Measurements from ENCODE around the gene MTG1.
"Not testable (repeated sequence)": the region's sequence is repeated elsewhere in the genome, so short reads cannot be mapped to it uniquely, and the experiment has no call there.

Gene MTG1

DNA sequence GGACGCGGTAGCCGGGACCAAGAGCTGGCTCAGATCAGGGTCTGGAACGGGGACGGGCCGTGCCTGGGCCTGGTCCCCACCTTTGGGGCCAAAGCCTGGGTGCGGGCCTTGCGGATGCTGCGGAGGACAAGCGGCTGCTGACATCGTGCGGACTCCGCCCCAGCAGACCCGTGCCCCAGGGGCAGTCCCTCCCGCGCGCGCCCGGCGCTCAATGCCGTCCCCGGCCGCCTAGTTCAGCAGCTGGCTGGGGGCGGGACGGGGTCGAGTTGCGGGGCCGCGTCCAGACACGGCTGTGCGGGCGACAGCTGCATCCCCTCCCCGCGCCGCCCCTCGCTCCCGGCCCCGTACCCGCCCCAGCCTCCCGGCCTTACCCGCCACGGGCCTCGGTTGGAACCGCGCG lies 30.1 kb downstream of the MTG1 start:
- peaks cover 0 to 24% (median 10%) of the 10 kb centered on the region in 4 experiments for H3K36me3 ChIP-seq (ENCODE audit: control insufficient read depth in 4 of 4, insufficient read depth in 4 of 4, low read length in 3 of 4)
- peaks cover 0 to 24% (median 9%) of the 10 kb centered on the region in 5 experiments for H3K27me3 ChIP-seq (replicated peaks in 2 of 5; ENCODE audit: control insufficient read depth in 4 of 5, insufficient read depth in 5 of 5, low read length in 4 of 5)
- H3K27ac ChIP-seq (ENCODE audit: insufficient read depth in 1 of 2, low read depth in 1 of 2, low read length in 2 of 2, poor library complexity in 1 of 2, severe bottlenecking in 2 of 2); CTCF ChIA-PET; H3K4me3 ChIP-seq (ENCODE audit: control insufficient read depth in 1 of 7, extremely low read depth in 1 of 7, insufficient read depth in 4 of 7, low read depth in 2 of 7, low read length in 6 of 7); POLR2A ChIA-PET; H3K4me1 ChIP-seq (ENCODE audit: control extremely low read depth in 1 of 4, control insufficient read depth in 4 of 4, insufficient read depth in 4 of 4, low read length in 3 of 4); DNase-seq; H3K9me3 ChIP-seq (ENCODE audit: control extremely low read depth in 1 of 5, control insufficient read depth in 4 of 5, insufficient read depth in 2 of 5, low read depth in 1 of 5, low read length in 4 of 5): not testable (repeated sequence)
- no CpG with 5 or more reads among the region's 46 CpGs for WGBS (ENCODE audit: insufficient coverage)

DNA sequence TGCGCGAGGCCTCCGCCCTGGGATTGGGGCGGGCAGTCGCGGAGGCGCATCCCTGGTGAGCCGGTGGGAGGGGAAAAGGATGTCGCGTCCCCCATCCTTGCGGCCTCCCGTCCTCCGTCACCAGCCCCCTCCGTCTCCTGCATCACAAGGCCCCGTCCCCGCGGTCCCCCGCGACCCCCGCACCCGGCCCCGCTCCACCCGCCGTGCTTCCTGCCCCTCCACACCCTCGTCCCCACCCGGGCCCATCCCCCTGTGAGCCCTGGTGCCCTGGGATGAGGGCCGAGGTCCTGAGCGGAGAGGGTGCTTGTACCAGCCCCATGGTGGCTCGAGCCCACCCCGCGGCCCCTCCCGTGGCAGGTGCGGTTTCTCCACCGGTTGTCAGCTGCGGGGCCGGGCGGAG lies 30.6 kb downstream of the MTG1 start, which contains the start of gene SPRN:
Gene SPRN, minus strand, starts transcription at position 25 of the 400 bp plus-strand sequence. CDS start 944 bp downstream, outside the sequence.
- H3K9me3 ChIP-seq (ENCODE audit: control extremely low read depth in 1 of 5, control insufficient read depth in 4 of 5, insufficient read depth in 2 of 5, low read depth in 1 of 5, low read length in 4 of 5); H3K4me3 ChIP-seq (ENCODE audit: control insufficient read depth in 1 of 7, extremely low read depth in 1 of 7, insufficient read depth in 4 of 7, low read depth in 2 of 7, low read length in 6 of 7); H3K4me1 ChIP-seq (ENCODE audit: control extremely low read depth in 1 of 4, control insufficient read depth in 4 of 4, insufficient read depth in 4 of 4, low read length in 3 of 4); CTCF ChIA-PET; DNase-seq; H3K27ac ChIP-seq (ENCODE audit: insufficient read depth in 1 of 2, low read depth in 1 of 2, low read length in 2 of 2, poor library complexity in 1 of 2, severe bottlenecking in 2 of 2); POLR2A ChIA-PET: not testable (repeated sequence)
- peaks cover 0 to 19% (median 8%) of the 10 kb centered on the region in 4 experiments for H3K36me3 ChIP-seq (ENCODE audit: control insufficient read depth in 4 of 4, insufficient read depth in 4 of 4, low read length in 3 of 4)
- WGBS (ENCODE audit: insufficient coverage): no CpG with 5 or more reads among the region's 37 CpGs
- H3K27me3 ChIP-seq (replicated peaks in 2 of 5; ENCODE audit: control insufficient read depth in 4 of 5, insufficient read depth in 5 of 5, low read length in 4 of 5): peaks cover 0 to 24% (median 9%) of the 10 kb centered on the region in 5 experiments

DNA sequence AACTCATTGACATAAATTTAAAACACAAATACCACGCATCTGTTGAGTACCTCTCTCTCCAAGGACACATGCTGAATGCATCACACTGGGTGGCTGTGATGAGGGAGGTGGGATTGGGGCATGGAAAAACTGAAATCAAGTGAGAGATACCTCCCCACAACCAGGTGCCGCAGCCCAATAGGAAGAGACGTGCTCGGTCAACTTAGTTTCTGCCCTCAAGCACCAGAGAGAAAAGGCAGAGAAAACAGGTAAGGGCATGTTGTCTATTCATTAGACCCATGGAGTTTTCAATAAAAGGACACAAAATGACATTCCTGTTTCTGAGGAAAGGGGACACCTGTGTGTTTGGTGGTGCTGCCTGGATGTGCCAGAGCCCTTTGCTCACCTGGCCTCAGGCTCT lies 35.6 kb downstream of the MTG1 start:
- WGBS (ENCODE audit: insufficient coverage): no CpG with 5 or more reads among the region's 4 CpGs
- H3K27ac ChIP-seq (ENCODE audit: insufficient read depth in 1 of 2, low read depth in 1 of 2, low read length in 2 of 2, poor library complexity in 1 of 2, severe bottlenecking in 2 of 2); H3K9me3 ChIP-seq (ENCODE audit: control extremely low read depth in 1 of 5, control insufficient read depth in 4 of 5, insufficient read depth in 2 of 5, low read depth in 1 of 5, low read length in 4 of 5); H3K36me3 ChIP-seq (ENCODE audit: control insufficient read depth in 4 of 4, insufficient read depth in 4 of 4, low read length in 3 of 4); H3K4me3 ChIP-seq (ENCODE audit: control insufficient read depth in 1 of 7, extremely low read depth in 1 of 7, insufficient read depth in 4 of 7, low read depth in 2 of 7, low read length in 6 of 7); POLR2A ChIA-PET; H3K4me1 ChIP-seq (ENCODE audit: control extremely low read depth in 1 of 4, control insufficient read depth in 4 of 4, insufficient read depth in 4 of 4, low read length in 3 of 4); CTCF ChIA-PET; DNase-seq; H3K27me3 ChIP-seq (replicated peaks in 2 of 5; ENCODE audit: control insufficient read depth in 4 of 5, insufficient read depth in 5 of 5, low read length in 4 of 5): not testable (repeated sequence)

GRCh38 chr10:133431888-133432613 lies 38.1 kb downstream of the MTG1 start:
- H3K4me3 ChIP-seq (ENCODE audit: control insufficient read depth in 1 of 7, extremely low read depth in 1 of 7, insufficient read depth in 4 of 7, low read depth in 2 of 7, low read length in 6 of 7): not testable (repeated sequence)

DNA sequence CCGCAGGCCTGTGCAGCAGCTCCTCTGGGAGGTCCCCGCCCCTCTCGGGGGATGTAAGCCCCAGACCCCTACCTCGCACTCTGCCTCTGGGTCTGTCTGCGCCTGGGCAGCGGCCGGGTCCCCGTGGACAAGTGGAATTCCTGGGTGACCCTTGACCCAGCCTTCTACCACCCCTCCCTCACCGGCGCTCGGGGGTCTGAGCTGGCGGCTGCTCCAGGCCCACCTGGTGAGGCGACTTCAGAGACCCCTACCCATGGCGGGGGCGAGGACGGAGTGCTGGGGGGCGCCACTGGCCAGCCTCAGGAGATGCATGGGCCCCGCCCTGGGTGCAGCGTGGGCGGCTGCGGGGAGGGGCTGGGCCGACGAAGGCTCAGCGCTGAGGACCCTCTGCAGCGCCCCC lies 38.8 kb downstream of the MTG1 start:
- H3K4me1 ChIP-seq (ENCODE audit: control extremely low read depth in 1 of 4, control insufficient read depth in 4 of 4, insufficient read depth in 4 of 4, low read length in 3 of 4); H3K36me3 ChIP-seq (ENCODE audit: control insufficient read depth in 4 of 4, insufficient read depth in 4 of 4, low read length in 3 of 4); DNase-seq; POLR2A ChIA-PET; CTCF ChIA-PET; H3K27me3 ChIP-seq (replicated peaks in 2 of 5; ENCODE audit: control insufficient read depth in 4 of 5, insufficient read depth in 5 of 5, low read length in 4 of 5); H3K9me3 ChIP-seq (ENCODE audit: control extremely low read depth in 1 of 5, control insufficient read depth in 4 of 5, insufficient read depth in 2 of 5, low read depth in 1 of 5, low read length in 4 of 5); H3K4me3 ChIP-seq (ENCODE audit: control insufficient read depth in 1 of 7, extremely low read depth in 1 of 7, insufficient read depth in 4 of 7, low read depth in 2 of 7, low read length in 6 of 7); H3K27ac ChIP-seq (ENCODE audit: insufficient read depth in 1 of 2, low read depth in 1 of 2, low read length in 2 of 2, poor library complexity in 1 of 2, severe bottlenecking in 2 of 2): not testable (repeated sequence)
- no CpG with 5 or more reads among the region's 25 CpGs for WGBS (ENCODE audit: insufficient coverage)

More at GRCh38 chr10:133431888-133432613, 38.1 kb downstream of the MTG1 start:
- WGBS (ENCODE audit: insufficient coverage): no CpG with 5 or more reads among the region's 9 CpGs
- POLR2A ChIA-PET; CTCF ChIA-PET; H3K36me3 ChIP-seq (ENCODE audit: control insufficient read depth in 4 of 4, insufficient read depth in 4 of 4, low read length in 3 of 4); H3K4me1 ChIP-seq (ENCODE audit: control extremely low read depth in 1 of 4, control insufficient read depth in 4 of 4, insufficient read depth in 4 of 4, low read length in 3 of 4); H3K27ac ChIP-seq (ENCODE audit: insufficient read depth in 1 of 2, low read depth in 1 of 2, low read length in 2 of 2, poor library complexity in 1 of 2, severe bottlenecking in 2 of 2); H3K9me3 ChIP-seq (ENCODE audit: control extremely low read depth in 1 of 5, control insufficient read depth in 4 of 5, insufficient read depth in 2 of 5, low read depth in 1 of 5, low read length in 4 of 5); H3K27me3 ChIP-seq (replicated peaks in 2 of 5; ENCODE audit: control insufficient read depth in 4 of 5, insufficient read depth in 5 of 5, low read length in 4 of 5); DNase-seq: not testable (repeated sequence)

DNA sequence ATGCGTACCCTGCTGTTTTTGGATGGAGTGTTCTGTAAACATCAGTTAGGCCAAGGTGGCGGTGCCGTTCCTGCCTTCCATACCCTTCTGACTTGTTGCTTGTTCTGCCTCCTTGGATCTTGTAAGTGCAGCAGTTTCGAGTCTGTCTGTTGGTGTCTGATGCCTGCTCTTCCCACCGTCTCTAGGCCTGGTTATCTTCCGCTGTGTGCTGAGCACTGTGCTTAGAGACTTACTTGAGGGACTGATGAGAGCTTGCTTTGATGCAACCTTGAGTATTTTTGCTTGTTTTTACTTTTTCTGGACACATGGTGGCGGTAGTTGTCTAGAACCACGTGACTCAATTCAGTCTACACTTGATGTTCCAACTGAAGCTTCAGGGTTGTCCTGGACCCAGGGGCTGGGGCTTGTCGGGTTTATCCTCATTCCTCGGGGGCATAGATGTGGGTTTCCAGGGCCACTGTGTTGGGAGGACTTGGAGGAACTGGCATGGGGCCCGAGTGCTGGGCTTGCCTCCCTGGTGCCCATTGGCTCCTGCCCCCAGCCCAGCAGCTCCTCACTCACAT lies 44.8 kb downstream of the MTG1 start:
- no peaks in the 10 kb centered on the region for H3K36me3 ChIP-seq (ENCODE audit: control insufficient read depth in 4 of 4, insufficient read depth in 4 of 4, low read length in 3 of 4)

More for the DNA sequence above, 44.8 kb downstream of the MTG1 start:
- WGBS (ENCODE audit: insufficient coverage): 83% methylated on average over 8 of the region's 11 CpGs
- H3K4me1 ChIP-seq (ENCODE audit: control extremely low read depth in 1 of 4, control insufficient read depth in 4 of 4, insufficient read depth in 4 of 4, low read length in 3 of 4): peaks cover 0 to 20% (median 17%) of the 10 kb centered on the region in 4 experiments
- no peak overlapping the region for H3K27ac ChIP-seq (ENCODE audit: insufficient read depth in 1 of 2, low read depth in 1 of 2, low read length in 2 of 2, poor library complexity in 1 of 2, severe bottlenecking in 2 of 2)
- peak; percentile 27 to 69 (median 63) for DNase-seq
- H3K4me3 ChIP-seq (ENCODE audit: control insufficient read depth in 1 of 7, extremely low read depth in 1 of 7, insufficient read depth in 4 of 7, low read depth in 2 of 7, low read length in 6 of 7): no peak overlapping the region
- ChIA-PET CTCF (interaction anchor here (0.7 to 1.6 kb wide), 6 partner anchors 24 to 119 kb away, joined by 3 to 5 read pairs (median 3); no protein-coding TSS in a partner anchor), POLR2A (interaction anchor here (0.6 kb wide), 1 partner anchor 23 kb away, joined by 3 read pairs; no protein-coding TSS in a partner anchor)
- no peaks in the 10 kb centered on the region for H3K27me3 ChIP-seq (replicated peaks in 2 of 5; ENCODE audit: control insufficient read depth in 4 of 5, insufficient read depth in 5 of 5, low read length in 4 of 5)
- peaks cover 0 to 3% (median 0%) of the 10 kb centered on the region in 5 experiments for H3K9me3 ChIP-seq (ENCODE audit: control extremely low read depth in 1 of 5, control insufficient read depth in 4 of 5, insufficient read depth in 2 of 5, low read depth in 1 of 5, low read length in 4 of 5)

All from common myeloid progenitor, CD34-positive (primary cell).